Nephron progenitor cell (in vitro differentiated cells): ENCODE data around the gene LTB4R.
"Not testable (repeated sequence)": the region's sequence is repeated elsewhere in the genome, so short reads cannot be mapped to it uniquely, and the experiment has no call there.

Experiments used
- DNase-seq: peaks from one replicate; pipeline ENCODE4 v3.0.0; 2021
- H3K27ac Mint-ChIP-seq: 2 replicates; pipeline ENCODE4 v1.8.0; 2021; ENCODE audit warnings: mild to moderate bottlenecking, moderate library complexity, mixed read lengths
- H3K27me3 Mint-ChIP-seq: 2 replicates; pipeline ENCODE4 v1.8.0; 2021; ENCODE audit warnings: mild to moderate bottlenecking, low read depth, mixed read lengths; ENCODE audit not compliant: poor library complexity
- H3K36me3 Mint-ChIP-seq: 2 replicates; pipeline ENCODE4 v1.8.0; 2021; ENCODE audit warnings: low read depth, mixed read lengths
- H3K4me1 Mint-ChIP-seq: 2 replicates; pipeline ENCODE4 v1.8.0; 2021; ENCODE audit warnings: mixed read lengths
- H3K4me3 Mint-ChIP-seq: 2 replicates; pipeline ENCODE4 v1.8.0; 2021; ENCODE audit warnings: mild to moderate bottlenecking, moderate library complexity, mixed read lengths
- H3K9me3 Mint-ChIP-seq: 2 replicates; pipeline ENCODE4 v1.8.0; 2021; ENCODE audit warnings: mild to moderate bottlenecking, moderate library complexity, mixed read lengths
- CTCF ChIP-seq: fragments of 200-600 bp; sonication (generic); IDR thresholded peaks from 2 replicates; pipeline ENCODE4 v1.5.0; 2021; ENCODE audit warnings: antibody characterized with exemption

LTB4R gene

DNA sequence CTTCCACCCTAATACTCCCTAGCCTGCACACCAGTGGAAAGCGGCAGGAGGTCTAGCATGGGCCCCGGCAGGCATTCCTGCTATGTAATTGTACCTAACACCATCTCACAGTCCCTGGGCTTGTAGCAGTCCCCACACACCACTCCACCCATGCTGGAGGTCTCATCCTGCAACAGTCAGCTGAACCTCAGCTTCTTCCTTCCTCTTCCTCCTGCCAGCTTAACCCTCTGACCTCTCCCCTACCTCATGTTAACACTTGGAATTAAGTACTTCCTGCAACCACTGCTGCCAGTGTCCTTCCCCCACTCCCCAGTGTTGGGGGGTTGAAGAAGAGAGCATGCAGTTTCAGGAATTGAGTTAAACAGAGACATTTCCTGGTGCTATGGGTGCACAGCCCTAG, 16.0 kb downstream of the LTB4R start:
- no peak for DNase-seq
- Mint-ChIP-seq H3K36me3 (no peaks in the 10 kb centered on the region), H3K27me3 (peaks cover 44% of the 10 kb centered on the region), H3K27ac (no peak overlapping the region), H3K9me3 (peaks cover 8% of the 10 kb centered on the region), H3K4me3 (no peak overlapping the region), H3K4me1 (peaks cover 54% of the 10 kb centered on the region)
- no peak for TF ChIP-seq CTCF

GRCh38 chr14:24327914-24328313, 16.6 kb downstream of the LTB4R start:
- H3K27me3 Mint-ChIP-seq = peaks cover 49% of the 10 kb centered on the region
- H3K4me3 Mint-ChIP-seq, H3K27ac Mint-ChIP-seq, H3K9me3 Mint-ChIP-seq, H3K36me3 Mint-ChIP-seq: not testable (repeated sequence)
- DNase-seq = peak; percentile 55
- peak; percentile 59 for TF ChIP-seq CTCF
- peaks cover 54% of the 10 kb centered on the region for H3K4me1 Mint-ChIP-seq

DNA sequence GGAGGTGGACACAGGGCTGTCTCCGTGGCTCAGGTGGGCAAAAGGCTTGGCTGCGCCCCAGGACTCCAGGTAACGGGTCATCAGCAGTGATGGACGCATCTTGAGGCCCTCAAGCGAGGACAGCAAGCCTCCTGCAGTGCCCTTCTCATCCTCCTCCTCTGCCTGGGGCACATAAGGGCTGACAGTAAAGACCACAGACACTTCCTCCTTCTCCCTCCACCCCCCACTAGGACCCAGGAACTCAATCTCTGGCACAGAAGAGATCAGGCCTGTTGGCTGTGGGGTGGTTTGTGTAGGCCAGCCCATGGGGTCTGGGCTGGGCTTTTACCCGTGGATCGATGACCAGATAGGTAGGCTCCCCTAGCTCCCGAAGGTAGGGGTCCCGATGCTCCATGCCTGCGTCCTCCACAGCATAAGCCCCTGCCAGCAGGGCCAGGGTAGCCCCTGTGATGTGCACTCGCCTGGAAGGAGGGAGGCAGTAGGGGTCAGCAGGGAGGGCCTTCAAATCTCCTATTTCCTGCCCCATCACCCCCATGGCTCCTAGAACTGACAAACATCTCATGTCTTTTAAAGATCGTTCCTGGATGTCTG, 17.9 kb downstream of the LTB4R start:
- Mint-ChIP-seq H3K4me1 (peaks cover 48% of the 10 kb centered on the region), H3K36me3 (no peaks in the 10 kb centered on the region), H3K27ac (no peak overlapping the region), H3K9me3 (peaks cover 8% of the 10 kb centered on the region), H3K4me3 (no peak overlapping the region), H3K27me3 (peaks cover 59% of the 10 kb centered on the region)
- TF ChIP-seq CTCF = no peak
- DNase-seq = no peak

DNA sequence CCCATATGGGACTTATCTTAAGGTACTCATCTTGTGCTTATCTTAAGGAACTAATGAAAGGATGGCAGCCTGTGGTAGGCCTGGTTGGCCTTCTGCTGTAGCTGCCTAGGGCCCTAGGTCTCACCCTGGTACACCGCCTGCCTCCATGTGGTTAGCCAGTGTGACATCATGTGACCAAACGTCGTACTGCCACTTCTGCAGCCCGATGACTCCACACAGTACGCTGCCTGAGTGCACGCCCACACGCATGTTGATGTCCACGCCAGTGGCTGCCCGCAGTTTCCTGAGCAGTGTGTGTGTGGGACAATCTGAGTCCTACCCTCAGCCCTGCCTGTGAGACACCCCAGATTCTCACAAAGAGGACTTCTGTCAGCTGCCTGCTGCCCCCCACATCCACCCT, 18.4 kb downstream of the LTB4R start:
- Mint-ChIP-seq H3K27me3 (peaks cover 63% of the 10 kb centered on the region), H3K4me1 (peaks cover 43% of the 10 kb centered on the region), H3K27ac (no peak overlapping the region), H3K4me3 (no peak overlapping the region), H3K9me3 (peaks cover 8% of the 10 kb centered on the region), H3K36me3 (no peaks in the 10 kb centered on the region)
- TF ChIP-seq CTCF = no peak
- DNase-seq = no peak

DNA sequence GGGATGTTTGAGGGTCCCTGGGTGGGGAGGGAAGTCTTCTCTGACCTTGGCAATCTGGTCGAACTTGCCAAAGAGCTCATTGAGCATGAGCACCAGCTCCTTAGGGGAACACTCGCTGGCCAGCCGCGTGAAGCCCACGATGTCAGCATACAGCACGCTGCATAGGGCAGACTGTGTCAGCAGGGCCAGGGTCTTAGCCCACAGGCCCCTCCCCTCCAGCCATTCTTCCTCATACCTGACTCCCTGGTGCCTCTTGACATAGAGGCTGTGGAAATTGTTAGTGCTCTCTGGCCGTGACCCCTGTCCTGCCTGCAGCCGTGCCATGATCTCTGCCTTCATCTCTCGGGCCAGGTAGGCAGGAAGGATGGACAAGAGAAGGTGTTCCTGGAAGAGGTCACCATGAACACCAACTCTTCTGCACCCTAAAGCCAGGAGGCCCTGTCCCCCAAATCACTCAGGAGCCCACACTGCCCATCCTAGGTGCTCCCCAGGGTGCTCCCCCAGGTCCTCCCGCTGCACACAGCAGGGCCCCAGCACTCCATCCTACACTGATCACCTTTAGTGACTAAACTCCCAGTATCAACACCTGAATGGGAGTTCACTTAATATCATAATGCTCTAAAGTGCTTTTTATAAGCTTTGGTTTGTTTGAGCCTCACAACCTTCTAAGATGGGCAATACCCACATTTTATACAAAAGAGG, 19.8 kb downstream of the LTB4R start:
- Mint-ChIP-seq H3K36me3 (no peaks in the 10 kb centered on the region), H3K4me1 (peaks cover 47% of the 10 kb centered on the region), H3K27ac (no peak overlapping the region), H3K4me3 (no peak overlapping the region), H3K9me3 (peaks cover 8% of the 10 kb centered on the region), H3K27me3 (peaks cover 75% of the 10 kb centered on the region)
- no peak for DNase-seq
- no peak for TF ChIP-seq CTCF
